ENCODE results near the gene ADD3. TPM values are rescaled to one million over a fixed set of nuclear protein-coding genes. Genes with fewer than 3 reads are reported as not detected.
"Not testable (repeated sequence)": the region's sequence is repeated elsewhere in the genome, so short reads cannot be mapped to it uniquely, and the experiment has no call there.

Gene ADD3
- total and polyA plus RNA-seq, 11 donors: 28.8 to 659 (median 97.1) TPM

- Histone ChIP-seq H3K4me3 (no peak overlapping the region), H3K36me3 (no peaks in the 10 kb centered on the region), H3K27me3 (no peaks in the 10 kb centered on the region), H3K27ac (no peak overlapping the region), H3K4me1 (peaks cover 0 to 48% (median 17%) of the 10 kb centered on the region in 12 donors), H3K9me3 (peaks cover 0 to 11% (median 3%) of the 10 kb centered on the region in 12 donors)
- WGBS, 4 donors: 75 to 83% (median 81%) methylated on average over 2 of the region's 2 CpGs
- DNase-seq (no peak), ATAC-seq (no peak)
- intact Hi-C loops (cut with DNase I): no loop called here
- no peak for TF ChIP-seq POLR2A (IDR thresholded peaks at IDR 0.05)
- no peak for TF ChIP-seq CTCF (IDR thresholded peaks at IDR 0.05)
These were observed 36.9 kb downstream of the ADD3 start for GRCh38 chr10:110044681-110045080.

- ATAC-seq (no peak), DNase-seq (no peak)
- Histone ChIP-seq H3K27me3 (no peaks in the 10 kb centered on the region), H3K27ac (no peak overlapping the region), H3K9me3 (peaks cover 0 to 11% (median 3%) of the 10 kb centered on the region in 12 donors), H3K4me3 (no peak overlapping the region), H3K4me1 (peaks cover 0 to 37% (median 10%) of the 10 kb centered on the region in 12 donors), H3K36me3 (no peaks in the 10 kb centered on the region)
- intact Hi-C loops (cut with DNase I): no loop called here
- 59 to 78% (median 70%) methylated on average over 2 of the region's 2 CpGs for WGBS, 4 donors
- TF ChIP-seq POLR2A (IDR thresholded peaks at IDR 0.05): no peak
These were observed 38.0 kb downstream of the ADD3 start for GRCh38 chr10:110045772-110046171.

- Histone ChIP-seq H3K9me3 (peaks cover 0 to 11% (median 3%) of the 10 kb centered on the region in 12 donors), H3K4me1 (peaks cover 0 to 28% (median 10%) of the 10 kb centered on the region in 12 donors)
- ATAC-seq; H3K4me3 ChIP-seq; intact Hi-C loops (cut with DNase I); H3K36me3 ChIP-seq; H3K27ac ChIP-seq; DNase-seq; H3K27me3 ChIP-seq: not testable (repeated sequence)
- 90 to 100% (median 95%) methylated on average over 2 of the region's 2 CpGs for WGBS, 4 donors
These were observed 40.4 kb downstream of the ADD3 start for GRCh38 chr10:110048145-110048544.

- Histone ChIP-seq H3K27me3 (no peaks in the 10 kb centered on the region), H3K9me3 (peaks cover 0 to 11% (median 3%) of the 10 kb centered on the region in 12 donors), H3K4me1 (peaks cover 0 to 31% (median 14%) of the 10 kb centered on the region in 12 donors), H3K36me3 (no peaks in the 10 kb centered on the region), H3K27ac (no peak overlapping the region), H3K4me3 (no peak overlapping the region)
- WGBS, 4 donors: 81 to 95% (median 85%) methylated on average over 1 of the region's 1 CpG
- intact Hi-C loops (cut with DNase I): no loop called here
- ATAC-seq (no peak), DNase-seq (no peak)
- TF ChIP-seq CTCF (IDR thresholded peaks at IDR 0.05) (no peak), POLR2A (IDR thresholded peaks at IDR 0.05) (no peak)
These were observed 41.0 kb downstream of the ADD3 start for GRCh38 chr10:110048781-110049180.

GRCh38 chr10:110049889-110050591 lies 42.3 kb downstream of the ADD3 start:
- WGBS, 4 donors: 92 to 96% (median 95%) methylated on average over 7 of the region's 7 CpGs
- H3K9me3 ChIP-seq: peaks cover 0 to 11% (median 3%) of the 10 kb centered on the region in 12 donors
- intact Hi-C loops (cut with DNase I); ATAC-seq; H3K27ac ChIP-seq; H3K36me3 ChIP-seq; DNase-seq; H3K4me3 ChIP-seq; H3K27me3 ChIP-seq: not testable (repeated sequence)
- peaks cover 0 to 34% (median 16%) of the 10 kb centered on the region in 12 donors for H3K4me1 ChIP-seq

Measured in heart left ventricle (tissue), 16 donors.